H1 (cell line): ENCODE data around the gene CHD6. TPM values are rescaled to one million over a fixed set of nuclear protein-coding genes. Genes with fewer than 3 reads are reported as not detected.
A peak's percentile ranks its signal among the peaks of the same experiment; 100 is the strongest.

Experiments
- CTCF ChIA-PET: fragments of 300-600 bp; sonication (Branson Sonifier 250); formaldehyde crosslinking; loops from one replicate; lab custom pipeline; 2021; ENCODE audit not compliant: partially characterized antibody; lab: Charles Lee
- POLR2A ChIA-PET: fragments of 300-600 bp; sonication (Branson Sonifier 250); formaldehyde crosslinking; loops from one replicate; lab custom pipeline; 2021; ENCODE audit warnings: inconsistent platforms; ENCODE audit not compliant: partially characterized antibody; lab: Charles Lee
- DNase-seq, 2 experiments: peaks; one replicate each; pipeline versions ENCODE4 v3.0.0 to v3.0.0-alpha.2; 2010 to 2022; ENCODE audit warnings: low spot score in 2 of 2, low read depth in 1 of 2, mixed read lengths in 1 of 2
- FAIRE-seq: peaks from 2 replicates; lab custom pipeline; 2011; peaks lifted over from hg19 to GRCh38; lab: Jason Lieb, UNC
- H2AFZ ChIP-seq: 2 replicates; pipeline ENCODE4 v1.8.1; 2012; ENCODE audit warnings: low read length, inconsistent platforms
- H2AK5ac ChIP-seq: 2 replicates; pipeline ENCODE4 v1.6.1; 2013; ENCODE audit warnings: low read depth, low read length
- H2BK120ac ChIP-seq: replicated peaks from 2 replicates; pipeline ENCODE3; 2013; ENCODE audit warnings: low read depth, low read length, inconsistent platforms
- H2BK12ac ChIP-seq: 2 replicates; pipeline ENCODE4 v1.6.1; 2013; ENCODE audit warnings: low read depth, low read length
- H2BK15ac ChIP-seq: 2 replicates; pipeline ENCODE4 v1.6.1; 2013; ENCODE audit warnings: low read length
- H2BK20ac ChIP-seq: 2 replicates; pipeline ENCODE4 v1.6.1; 2013; ENCODE audit warnings: low read length
- H2BK5ac ChIP-seq: 2 replicates; pipeline ENCODE4 v1.6.1; 2013; ENCODE audit warnings: low read depth, low read length
- H3K14ac ChIP-seq: 2 replicates; pipeline ENCODE4 v1.6.1; 2013; ENCODE audit warnings: inconsistent platforms; ENCODE audit not compliant: insufficient read length
- H3K18ac ChIP-seq: 2 replicates; pipeline ENCODE4 v1.6.1; 2013; ENCODE audit warnings: low read length; ENCODE audit errors: extremely low read depth
- H3K23ac ChIP-seq: 2 replicates; pipeline ENCODE4 v1.6.1; 2013; ENCODE audit warnings: inconsistent platforms; ENCODE audit not compliant: insufficient read length
- H3K23me2 ChIP-seq: 2 replicates; pipeline ENCODE4 v1.6.1; 2013; ENCODE audit warnings: low read depth, low read length
- H3K27ac ChIP-seq: 2 replicates; pipeline ENCODE4 v1.6.1; 2011; ENCODE audit warnings: low read depth, low read length, inconsistent platforms
- H3K27me3 ChIP-seq, 4 experiments: replicated peaks in 1 of 4; 1 replicate in 1 of 4; 2 replicates in 3 of 4; pipeline versions ENCODE4 v1.6.1 to v1.8.1; 2011 to 2013; ENCODE audit warnings: low read length in 3 of 4, mild to moderate bottlenecking in 3 of 4, inconsistent platforms in 2 of 4, mixed read lengths in 2 of 4, moderate library complexity in 1 of 4; ENCODE audit not compliant: control insufficient read depth in 3 of 4, insufficient read depth in 3 of 4; ENCODE audit errors: extremely low read depth in 1 of 4
- H3K36me3 ChIP-seq, 4 experiments: 2 replicates each; pipeline versions ENCODE4 v1.6.1 to v1.8.1; 2011 to 2013; ENCODE audit warnings: mild to moderate bottlenecking in 4 of 4, low read length in 3 of 4, moderate library complexity in 2 of 4, control low read depth in 1 of 4, inconsistent platforms in 1 of 4; ENCODE audit not compliant: insufficient read depth in 4 of 4, control insufficient read depth in 2 of 4
- H3K4ac ChIP-seq: replicated peaks from 2 replicates; pipeline ENCODE3; 2013; ENCODE audit warnings: low read length, low read depth, mixed read lengths, inconsistent platforms; ENCODE audit not compliant: insufficient read length
- H3K4me1 ChIP-seq, 4 experiments: replicated peaks in 1 of 4; 1 replicate in 1 of 4; 2 replicates in 3 of 4; pipeline versions ENCODE4 v1.6.1 to v1.8.1; 2011 to 2013; ENCODE audit warnings: low read length in 3 of 4, inconsistent platforms in 2 of 4, mixed read lengths in 1 of 4; ENCODE audit not compliant: insufficient read depth in 4 of 4, control insufficient read depth in 3 of 4
- H3K4me2 ChIP-seq, 2 experiments: 2 replicates each; pipeline versions ENCODE4 v1.6.1 to v1.8.1; 2011 to 2013; ENCODE audit warnings: low read depth in 2 of 2, low read length in 2 of 2, control low read depth in 1 of 2, inconsistent platforms in 1 of 2, mild to moderate bottlenecking in 1 of 2; ENCODE audit not compliant: insufficient read depth in 1 of 2
- H3K4me3 ChIP-seq, 4 experiments: fragments of 200-600, 300-600 bp in 1 of 4; sonication (generic), shearing (Covaris generic), sonication (Bioruptor Twin) in 1 of 4; 2 replicates each; pipeline versions ENCODE4 v1.5.1 to v1.8.1; 2011 to 2016; ENCODE audit warnings: low read length in 4 of 4, low read depth in 3 of 4, control low read depth in 2 of 4, inconsistent platforms in 2 of 4, mild to moderate bottlenecking in 2 of 4, mixed read lengths in 1 of 4, moderate library complexity in 1 of 4; ENCODE audit not compliant: insufficient read depth in 2 of 4; ENCODE audit errors: extremely low read depth in 1 of 4
- H3K56ac ChIP-seq: replicated peaks from 2 replicates; pipeline ENCODE3; 2013; ENCODE audit warnings: low read depth, mild to moderate bottlenecking, mixed read lengths, low read length, inconsistent platforms; ENCODE audit not compliant: insufficient read length
- H3K79me1 ChIP-seq: 2 replicates; pipeline ENCODE4 v1.6.1; 2013; ENCODE audit warnings: low read depth, low read length, control low read depth
- H3K79me2 ChIP-seq, 2 experiments: 2 replicates each; pipeline versions ENCODE4 v1.6.1 to v1.8.1; 2012 to 2013; ENCODE audit warnings: low read length in 2 of 2, mild to moderate bottlenecking in 2 of 2, inconsistent platforms in 1 of 2; ENCODE audit not compliant: insufficient read depth in 2 of 2, control insufficient read depth in 1 of 2
- H3K9ac ChIP-seq, 4 experiments: replicated peaks in 1 of 4; 1 replicate in 1 of 4; 2 replicates in 3 of 4; pipeline versions ENCODE4 v1.6.1 to v1.8.1; 2011 to 2013; ENCODE audit warnings: low read depth in 3 of 4, low read length in 3 of 4, control low read depth in 2 of 4, mild to moderate bottlenecking in 2 of 4, moderate library complexity in 2 of 4, inconsistent platforms in 1 of 4; ENCODE audit errors: extremely low read depth in 1 of 4
- H3K9me3 ChIP-seq, 2 experiments: 2 replicates each; pipeline versions ENCODE4 v1.6.1 to v1.8.1; 2012 to 2013; ENCODE audit warnings: mild to moderate bottlenecking in 2 of 2, moderate library complexity in 2 of 2, control low read depth in 1 of 2, inconsistent platforms in 1 of 2, low read depth in 1 of 2, low read length in 1 of 2, mixed read lengths in 1 of 2; ENCODE audit not compliant: insufficient read depth in 2 of 2
- H4K20me1 ChIP-seq, 2 experiments: replicated peaks in 1 of 2; 2 replicates each; pipeline versions ENCODE3 to v1.8.1; 2011 to 2013; ENCODE audit warnings: inconsistent platforms in 2 of 2, low read length in 2 of 2, mild to moderate bottlenecking in 1 of 2; ENCODE audit not compliant: insufficient read depth in 2 of 2, control insufficient read depth in 1 of 2
- H4K5ac ChIP-seq: 2 replicates; pipeline ENCODE4 v1.6.1; 2013; ENCODE audit warnings: low read length, low read depth, mixed read lengths, inconsistent platforms; ENCODE audit not compliant: insufficient read length
- H4K8ac ChIP-seq: 2 replicates; pipeline ENCODE4 v1.8.0; 2013; ENCODE audit warnings: mild to moderate bottlenecking, moderate library complexity, low read length, inconsistent platforms; ENCODE audit not compliant: insufficient read depth; ENCODE audit errors: extremely low read depth
- H4K91ac ChIP-seq: replicated peaks from 2 replicates; pipeline ENCODE3; 2013; ENCODE audit warnings: low read length, mixed read lengths, inconsistent platforms; ENCODE audit not compliant: insufficient read length
- HDAC2 ChIP-seq, 2 experiments: fragments of 300-600 bp in 1 of 2; sonication (generic) in 1 of 2; IDR thresholded peaks; 2 replicates each; pipeline ENCODE4 v1.6.1; 2011 to 2012; ENCODE audit warnings: low read depth in 2 of 2, low read length in 2 of 2, mild to moderate bottlenecking in 2 of 2, moderate library complexity in 2 of 2, borderline replicate concordance in 1 of 2, inconsistent platforms in 1 of 2
- SIRT6 ChIP-seq: IDR thresholded peaks from one replicate; pipeline ENCODE4 v1.7.1; 2012; ENCODE audit warnings: low read length, inconsistent platforms
- SP1 ChIP-seq: IDR thresholded peaks from 2 replicates; pipeline ENCODE4 v1.6.1; 2011; ENCODE audit warnings: low read depth, low read length
- SP2 ChIP-seq: IDR thresholded peaks from 2 replicates; pipeline ENCODE4 v1.6.1; 2012; ENCODE audit warnings: mild to moderate bottlenecking, low read length, inconsistent platforms
- SUZ12 ChIP-seq: fragments of 200-600 bp; sonication (generic); IDR thresholded peaks from 2 replicates; pipeline ENCODE4 v1.6.1; 2012; ENCODE audit warnings: mild to moderate bottlenecking, inconsistent platforms, low read length, moderate library complexity, mixed read lengths
- WGBS, 2 experiments: shearing (Covaris generic) in 1 of 2; methylation state at CpG; one replicate each; pipeline versions ENCODE4 v1.1.6 to v1.1.7; 2013 to 2015; ENCODE audit warnings: low lambda C conversion rate in 2 of 2, mixed read lengths in 2 of 2, inconsistent platforms in 1 of 2, low coverage in 1 of 2, missing lambda C conversion rate in 1 of 2; ENCODE audit not compliant: insufficient replicate concordance in 2 of 2, insufficient coverage in 1 of 2, insufficient read length in 1 of 2; ENCODE audit errors: extremely low coverage in 1 of 2, missing lambda C conversion rate in 1 of 2; 5-methylcytosine and 5-hydroxymethylcytosine counted together
- polyA plus RNA-seq, 7 experiments: library from polyadenylated mRNA; depleted of rRNA in 3 of 7; stranded (reverse) in 5 of 7; unstranded in 2 of 7; fragments of >200 nt in 5 of 7; fragments of 200-250 nt in 2 of 7; gene quantifications; 1 replicate in 5 of 7; 2 replicates in 1 of 7; 4 replicates in 1 of 7; pipeline versions ENCODE4 v1.2.1 to v1.2.3, GENCODE V29; 2011 to 2013; ENCODE audit warnings: missing spikeins in 2 of 7, mixed read lengths in 2 of 7
- total RNA-seq: library from RNA; stranded (reverse); fragmentation: NEBNext Ultra II Directional; extraction: Animal tissue kit (Norgen Biotek cat#: 25700); gene quantifications from 2 replicates; pipeline ENCODE4 v1.2.1, GENCODE V29; 2021
- TF ChIP-seq, protein P1 (sequence below): IDR thresholded peaks from 2 replicates; pipeline ENCODE4 v1.6.1; 2012; ENCODE audit warnings: inconsistent platforms

Gene CHD6
- total and polyA plus RNA-seq, 2 of the 8 experiments (the other 6 are each of a cell fraction or from before 2014, with no cell fraction given): 11.1 to 62.9 TPM

DNA sequence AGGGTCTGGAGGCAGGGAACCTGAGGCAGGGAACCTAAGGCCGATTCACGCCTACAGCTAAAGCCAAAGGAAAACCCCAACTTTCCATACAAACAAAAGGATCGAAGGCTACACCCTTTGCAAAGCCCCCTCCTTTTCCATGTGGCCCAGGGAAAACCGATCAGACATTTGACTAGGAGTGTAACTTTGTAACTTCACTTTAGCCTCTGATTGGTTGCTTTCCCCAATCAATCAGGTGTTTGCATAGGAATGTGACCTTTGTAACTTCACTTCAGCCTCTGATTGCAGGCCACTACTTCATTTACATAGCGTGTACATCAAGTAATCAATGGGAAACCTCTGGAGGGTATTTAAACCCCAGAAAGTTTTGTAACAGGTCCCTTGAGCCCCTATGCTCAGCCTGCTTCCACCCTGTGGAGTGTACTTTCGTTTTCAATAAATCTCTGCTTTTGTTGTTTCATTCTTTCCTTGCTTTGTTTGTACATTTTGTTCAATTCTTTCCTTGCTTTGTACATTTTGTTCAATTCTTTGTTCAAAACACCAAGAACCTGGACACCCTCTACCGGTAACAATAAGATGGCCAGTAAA lies 43.3 kb downstream of the CHD6 start:
- Histone ChIP-seq H4K20me1 (peaks cover 6 to 16% of the 10 kb centered on the region in 2 experiments), H3K79me1 (peaks cover 12% of the 10 kb centered on the region), H3K56ac (no peak overlapping the region), H4K5ac (no peak overlapping the region), H3K18ac (no peak overlapping the region; the same call in 1 of the 2 replicates), H3K27ac (no peak overlapping the region), H3K23ac (no peak overlapping the region), H3K4ac (no peak overlapping the region), H3K9ac (no peak overlapping the region), H3K36me3 (no peaks in the 10 kb centered on the region), H3K79me2 (peaks cover 28 to 97% of the 10 kb centered on the region in 2 experiments), H2AFZ (no peak overlapping the region), H3K9me3 (no peaks in the 10 kb centered on the region; a peak in 1 of 4 replicates), H3K4me2 (peak overlapping the region in 1 of 2 experiments; percentile 25; a peak in 1 of 4 replicates), H3K4me1 (peaks cover 2 to 15% (median 7%) of the 10 kb centered on the region in 4 experiments), H2BK12ac (no peak overlapping the region), H2BK120ac (no peak overlapping the region), H2AK5ac (no peak overlapping the region), H3K23me2 (no peaks in the 10 kb centered on the region), H3K14ac (no peak overlapping the region), H4K91ac (no peak overlapping the region), H3K4me3 (peak overlapping the region in 1 of 4 experiments; percentile 15; a peak in 1 of 8 replicates), H2BK15ac (no peak overlapping the region), H2BK20ac (no peak overlapping the region), H2BK5ac (no peak overlapping the region), H3K27me3 (no peaks in the 10 kb centered on the region), H4K8ac (no peak overlapping the region)
- no peak for TF ChIP-seq SUZ12
- TF ChIP-seq HDAC2 (IDR thresholded peaks at IDR 0.05; ENCODE audit: borderline replicate concordance in 1 of 2, low read depth in 2 of 2, low read length in 2 of 2): no peak
- TF ChIP-seq SP2: peak; percentile 11; the same call in 1 of the 2 replicates
- TF ChIP-seq, protein P1, sequence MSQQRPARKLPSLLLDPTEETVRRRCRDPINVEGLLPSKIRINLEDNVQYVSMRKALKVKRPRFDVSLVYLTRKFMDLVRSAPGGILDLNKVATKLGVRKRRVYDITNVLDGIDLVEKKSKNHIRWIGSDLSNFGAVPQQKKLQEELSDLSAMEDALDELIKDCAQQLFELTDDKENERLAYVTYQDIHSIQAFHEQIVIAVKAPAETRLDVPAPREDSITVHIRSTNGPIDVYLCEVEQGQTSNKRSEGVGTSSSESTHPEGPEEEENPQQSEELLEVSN: no peak
- TF ChIP-seq SP1: peak; percentile 49; the same call in 1 of the 2 replicates
- no peak for TF ChIP-seq SIRT6
- ChIA-PET POLR2A (interaction anchor here (1.0 to 2.6 kb wide), 4 partner anchors 9 to 118 kb away, joined by 3 to 6 read pairs (median 6); no protein-coding TSS in a partner anchor), CTCF (interaction anchor here (0.6 kb wide), 1 partner anchor 501 kb away, joined by 3 read pairs; no protein-coding TSS in a partner anchor)
- 69% methylated on average over 7 of the region's 7 CpGs; no CpG with 5 or more reads in 1 of the 2 experiments for WGBS, 2 experiments
- peak in 1 of 2 experiments; percentile 29 for DNase-seq
- FAIRE-seq: peak; percentile 87
